Measurements from ENCODE around the gene BMI1. TPM values are rescaled to one million over a fixed set of nuclear protein-coding genes. Genes with fewer than 3 reads are reported as not detected.

The BMI1 gene
- total RNA-seq, 1 experiment from 2014 or later: 81.1 TPM

DNA sequence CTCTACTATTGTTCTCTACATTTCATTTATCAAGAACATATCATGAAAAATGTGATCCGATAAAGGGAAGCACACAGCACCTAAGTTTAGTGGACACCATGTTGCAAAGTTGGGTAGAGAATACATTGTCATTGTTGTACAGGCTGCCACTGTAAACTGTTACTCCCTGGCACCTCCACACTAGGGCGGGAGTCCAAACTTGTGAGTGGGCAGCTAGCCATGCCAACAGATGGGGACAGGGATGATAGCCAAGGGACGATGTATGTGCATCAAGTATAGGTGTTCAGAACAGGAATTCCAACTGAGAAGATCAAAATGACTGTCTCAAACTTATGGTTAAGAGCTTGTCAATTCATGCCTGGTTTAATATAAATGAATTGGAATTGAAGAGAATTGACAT is 35.8 kb upstream of the BMI1 start:
- Histone ChIP-seq H3K4me1 (ENCODE audit: control insufficient read depth in 1 of 2, insufficient read depth in 2 of 2, low read length in 2 of 2) (no peaks in the 10 kb centered on the region), H3K9me2 (ENCODE audit: insufficient read depth) (no peaks in the 10 kb centered on the region), H3K79me2 (ENCODE audit: insufficient read depth, low read length) (no peaks in the 10 kb centered on the region), H3K4me2 (ENCODE audit: low read length) (no peak overlapping the region), H3K27ac (ENCODE audit: low read depth, low read length) (no peak overlapping the region), H3K9ac (ENCODE audit: low read length) (no peak overlapping the region), H3K27me3 (ENCODE audit: insufficient read depth, low read length) (no peaks in the 10 kb centered on the region), H3K9me3 (ENCODE audit: control insufficient read depth in 1 of 2, insufficient read depth in 1 of 2, low read depth in 1 of 2, low read length in 2 of 2) (no peaks in the 10 kb centered on the region), H2AFZ (ENCODE audit: low read depth, low read length, poor library complexity, severe bottlenecking) (no peak overlapping the region), H3K4me3 (replicated peaks in 1 of 2; ENCODE audit: low read depth in 1 of 2, low read length in 2 of 2) (no peak overlapping the region), H4K20me1 (ENCODE audit: insufficient read depth) (no peaks in the 10 kb centered on the region), H3K36me3 (ENCODE audit: control insufficient read depth in 1 of 2, insufficient read depth in 2 of 2, low read length in 2 of 2) (no peaks in the 10 kb centered on the region)
- POLR2A ChIA-PET: no interaction called here
- intact Hi-C loops (cut with micrococcal nuclease): no loop called here
- TF ChIP-seq JUND (IDR thresholded peaks at IDR 0.05) (no peak), YY1 (IDR thresholded peaks at IDR 0.05; ENCODE audit: extremely low read depth, insufficient replicate concordance, low read depth, low read length) (no peak), ZNF274 (IDR thresholded peaks at IDR 0.05; ENCODE audit: low read depth, low read length) (no peak), POLR2AphosphoS5 (IDR thresholded peaks at IDR 0.05; ENCODE audit: low read depth, low read length) (no peak), RAD21 (IDR thresholded peaks at IDR 0.05; ENCODE audit: low read depth) (no peak), EGR1 (IDR thresholded peaks at IDR 0.05; ENCODE audit: low read depth) (no peak), MAX (IDR thresholded peaks at IDR 0.05) (no peak)
- TF ChIP-seq, protein P1, sequence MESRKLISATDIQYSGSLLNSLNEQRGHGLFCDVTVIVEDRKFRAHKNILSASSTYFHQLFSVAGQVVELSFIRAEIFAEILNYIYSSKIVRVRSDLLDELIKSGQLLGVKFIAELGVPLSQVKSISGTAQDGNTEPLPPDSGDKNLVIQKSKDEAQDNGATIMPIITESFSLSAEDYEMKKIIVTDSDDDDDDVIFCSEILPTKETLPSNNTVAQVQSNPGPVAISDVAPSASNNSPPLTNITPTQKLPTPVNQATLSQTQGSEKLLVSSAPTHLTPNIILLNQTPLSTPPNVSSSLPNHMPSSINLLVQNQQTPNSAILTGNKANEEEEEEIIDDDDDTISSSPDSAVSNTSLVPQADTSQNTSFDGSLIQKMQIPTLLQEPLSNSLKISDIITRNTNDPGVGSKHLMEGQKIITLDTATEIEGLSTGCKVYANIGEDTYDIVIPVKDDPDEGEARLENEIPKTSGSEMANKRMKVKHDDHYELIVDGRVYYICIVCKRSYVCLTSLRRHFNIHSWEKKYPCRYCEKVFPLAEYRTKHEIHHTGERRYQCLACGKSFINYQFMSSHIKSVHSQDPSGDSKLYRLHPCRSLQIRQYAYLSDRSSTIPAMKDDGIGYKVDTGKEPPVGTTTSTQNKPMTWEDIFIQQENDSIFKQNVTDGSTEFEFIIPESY (IDR thresholded peaks at IDR 0.05; ENCODE audit: extremely low read depth, insufficient replicate concordance, low read length): no peak
- BruUV-seq (replicated peaks): no TSS peak
- DNase-seq (ENCODE audit: low read depth, low spot score): no peak
- CTCF ChIA-PET: no interaction called here
- RAD21 ChIA-PET (ENCODE audit: low non-redundant PET in 1 of 2, low total read pairs in 2 of 2, uncharacterized antibody in 2 of 2, unreplicated experiment in 2 of 2): no interaction called here
- ATAC-seq: no peak
